GM21723 (cell line): ENCODE data around the gene BPIFB2.

ENCODE experiments used
- ATAC-seq: cut with Tn5 transposase; IDR thresholded peaks from one replicate; pipeline ENCODE4 v1.9.1; 2021; ENCODE audit warnings: mild to moderate bottlenecking, moderate library complexity; ENCODE audit not compliant: unreplicated experiment

BPIFB2 gene

GRCh38 chr20:33005908-33006775 lies 1.4 kb upstream of the BPIFB2 start:
- ATAC-seq = no peak

- ATAC-seq = no peak
Observed at GRCh38 chr20:33006776-33007375, 628 bp upstream of the BPIFB2 start.

- ATAC-seq = no peak
Observed at GRCh38 chr20:33008336-33009213, 1.1 kb downstream of the BPIFB2 start.

GRCh38 chr20:33009214-33010132 lies 2.0 kb downstream of the BPIFB2 start:
- ATAC-seq = no peak

DNA sequence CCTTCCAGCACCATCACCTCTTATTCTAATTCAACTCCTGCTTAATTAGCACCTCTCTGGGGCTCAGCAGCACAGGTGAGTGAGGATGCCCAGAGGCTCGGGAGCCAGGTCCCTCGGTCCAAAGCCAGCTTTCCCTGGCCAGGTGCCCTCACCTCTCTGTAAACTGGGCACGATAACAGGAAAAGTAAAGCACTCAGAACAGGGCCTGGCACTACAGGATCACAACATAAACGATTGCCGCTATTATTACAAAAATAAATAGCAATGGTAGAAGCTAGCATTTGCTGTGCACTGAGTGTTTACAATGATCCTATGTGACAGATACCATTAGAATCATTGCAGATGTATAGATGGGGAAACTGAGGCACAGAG lies 2.6 kb downstream of the BPIFB2 start:
- ATAC-seq = no peak

GRCh38 chr20:33010674-33011449 lies 3.4 kb downstream of the BPIFB2 start:
- ATAC-seq = no peak

- ATAC-seq = no peak
Observed at GRCh38 chr20:33012327-33013189, 5.1 kb downstream of the BPIFB2 start.

DNA sequence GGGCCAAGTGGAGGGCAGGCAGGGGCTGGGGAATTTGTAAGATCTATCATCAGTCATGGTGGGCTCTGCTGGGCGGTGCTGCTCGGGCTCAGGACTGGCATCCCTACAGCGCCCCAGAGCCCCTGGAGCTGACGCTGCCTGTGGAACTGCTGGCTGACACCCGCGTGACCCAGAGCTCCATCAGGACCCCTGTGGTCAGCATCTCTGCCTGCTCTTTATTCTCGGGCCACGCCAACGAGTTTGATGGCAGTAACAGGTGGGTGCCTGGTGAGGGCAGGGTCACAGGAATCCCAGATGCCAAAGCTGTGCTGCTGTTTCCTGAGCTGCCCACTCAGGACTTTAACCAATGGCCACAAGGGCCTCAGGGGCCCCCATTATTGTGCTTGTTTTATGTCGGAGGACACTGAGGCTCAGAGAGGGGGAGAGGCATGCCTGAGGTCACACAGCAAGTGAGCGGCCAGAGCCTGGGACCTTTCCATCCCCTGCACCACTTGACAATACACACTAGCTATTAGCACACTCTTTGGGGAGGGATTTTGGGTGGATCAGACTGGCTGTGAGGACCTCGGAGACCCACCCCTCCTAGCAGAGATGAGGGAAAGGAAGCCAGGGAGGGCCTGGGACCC lies 6.3 kb downstream of the BPIFB2 start:
- ATAC-seq = no peak

DNA sequence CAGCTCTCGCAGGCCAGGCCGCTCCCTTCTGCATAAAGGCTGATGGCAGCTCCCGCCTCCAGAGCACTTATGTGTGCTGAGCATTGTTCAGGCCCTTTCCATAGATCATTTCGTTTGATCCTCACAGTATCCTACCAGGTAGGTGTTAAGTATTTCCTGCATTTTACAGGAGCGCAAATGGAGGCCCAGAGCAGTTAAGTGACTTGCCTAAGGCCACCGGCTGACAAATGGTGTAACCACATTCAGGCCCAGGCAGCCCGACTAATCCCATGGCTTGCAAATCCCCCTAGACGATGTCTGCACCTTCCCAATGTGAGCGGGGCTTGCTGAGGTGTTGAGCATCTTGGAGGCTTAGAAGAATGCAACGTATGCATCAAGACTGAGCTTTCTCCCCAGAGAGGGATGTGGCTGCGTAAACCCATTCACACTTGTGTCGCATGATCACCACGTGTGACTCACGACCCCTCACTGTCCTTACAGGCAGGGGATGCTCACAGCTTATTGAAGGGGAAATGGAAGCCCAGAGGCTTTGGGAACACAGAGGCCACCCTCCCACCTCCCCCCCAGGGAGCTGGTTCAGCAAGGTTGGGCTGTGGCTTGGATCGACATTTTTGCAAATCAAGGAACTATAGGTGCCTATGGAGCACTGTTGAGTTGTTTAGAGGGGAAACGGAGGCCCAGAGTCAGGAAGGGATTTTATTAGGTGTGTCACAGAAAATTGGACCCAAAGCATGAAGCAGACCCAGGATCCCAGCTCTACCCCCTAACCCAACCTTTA lies 7.0 kb downstream of the BPIFB2 start:
- no peak for ATAC-seq

DNA sequence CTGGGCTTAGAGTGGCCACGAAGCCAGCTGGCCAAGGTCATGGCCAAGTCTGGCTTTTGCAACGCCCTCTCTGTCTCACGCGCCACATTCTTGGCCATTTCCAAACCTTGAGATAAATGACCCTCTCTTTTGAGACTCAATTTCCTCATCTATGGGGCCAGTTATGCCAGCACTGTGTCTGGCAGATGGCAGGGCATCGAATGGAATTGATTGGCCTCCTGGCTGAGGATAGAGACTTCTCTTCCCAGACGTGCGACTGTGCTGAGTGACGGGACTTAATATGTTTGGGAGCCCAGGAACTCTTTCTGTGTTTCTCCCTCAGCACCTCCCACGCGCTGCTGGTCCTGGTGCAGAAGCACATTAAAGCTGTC lies 7.6 kb downstream of the BPIFB2 start:
- no peak for ATAC-seq

- ATAC-seq = no peak
Observed at GRCh38 chr20:33015700-33016580, 8.4 kb downstream of the BPIFB2 start.

- ATAC-seq = no peak
Observed at GRCh38 chr20:33016581-33017109, 9.1 kb downstream of the BPIFB2 start.

GRCh38 chr20:33017542-33017941 lies 10.0 kb downstream of the BPIFB2 start:
- ATAC-seq = no peak

DNA sequence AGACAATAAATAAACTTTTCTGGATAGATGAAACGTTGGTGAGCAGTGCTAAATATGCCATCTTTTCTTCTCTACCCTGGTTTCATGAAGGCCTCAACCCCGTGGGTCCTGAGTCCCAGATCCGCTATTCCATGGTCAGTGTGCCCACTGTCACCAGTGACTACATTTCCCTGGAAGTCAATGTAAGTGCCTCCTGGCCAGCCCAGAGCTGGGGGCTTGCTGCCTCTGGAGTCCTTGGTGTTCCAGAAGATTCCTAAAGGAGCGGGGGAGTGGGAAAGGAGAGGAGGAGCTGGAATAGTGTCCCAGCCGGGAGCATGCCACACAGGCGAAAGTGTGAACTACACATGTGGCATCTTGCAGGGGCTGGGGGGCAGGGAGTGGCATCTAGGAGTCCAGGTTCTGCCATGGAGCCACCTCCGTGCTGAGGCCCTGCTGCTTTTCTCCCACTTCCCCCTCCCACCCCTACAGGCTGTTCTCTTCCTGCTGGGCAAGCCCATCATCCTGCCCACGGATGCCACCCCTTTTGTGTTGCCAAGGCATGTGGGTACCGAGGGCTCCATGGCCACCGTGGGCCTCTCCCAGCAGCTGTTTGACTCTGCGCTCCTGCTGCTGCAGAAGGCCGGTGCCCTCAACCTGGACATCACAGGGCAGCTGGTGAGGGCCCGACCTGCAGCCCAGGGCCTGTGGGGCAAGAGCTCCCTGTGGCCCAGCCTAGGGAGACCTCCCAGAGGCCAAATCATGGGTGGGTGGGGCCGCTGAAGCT lies 10.8 kb downstream of the BPIFB2 start:
- no peak for ATAC-seq

DNA sequence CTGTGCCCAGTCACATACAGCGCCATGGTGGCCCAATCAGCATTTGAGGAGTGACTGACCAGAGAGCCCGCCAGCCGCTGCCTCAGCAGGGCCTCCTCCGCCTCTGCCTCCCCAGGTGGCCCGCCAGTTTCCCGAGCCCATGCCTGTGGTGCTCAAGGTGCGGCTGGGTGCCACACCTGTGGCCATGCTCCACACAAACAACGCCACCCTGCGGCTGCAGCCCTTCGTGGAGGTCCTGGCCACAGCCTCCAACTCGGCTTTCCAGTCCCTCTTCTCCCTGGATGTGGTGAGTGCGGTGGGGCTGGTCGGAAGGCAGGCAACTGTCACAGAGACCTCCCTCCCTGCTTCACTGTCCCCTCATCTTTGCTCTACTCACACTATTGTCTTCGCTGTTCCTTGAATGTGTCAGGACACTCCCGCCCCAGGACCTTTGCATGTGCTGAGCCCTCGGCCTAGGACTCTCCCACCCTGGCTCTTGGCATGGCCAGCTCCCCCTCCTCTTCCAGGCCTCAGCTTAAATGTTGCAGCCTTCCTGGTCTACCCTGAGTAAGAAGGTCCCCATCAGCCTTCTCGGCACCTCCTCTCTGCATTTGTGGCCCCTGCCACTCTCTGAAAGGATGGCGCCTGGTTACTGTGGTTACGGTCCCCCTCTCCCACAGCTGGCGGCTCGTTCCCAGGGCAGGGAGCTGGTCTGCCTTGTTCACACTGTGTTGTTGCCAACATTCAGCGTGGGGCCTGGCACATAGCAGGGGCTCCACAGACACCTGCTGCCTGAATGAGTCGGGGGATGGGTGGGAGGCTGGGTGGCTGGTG lies 12.2 kb downstream of the BPIFB2 start:
- ATAC-seq = no peak
